ENCODE data around the gene KNG1. TPM values are rescaled to one million over a fixed set of nuclear protein-coding genes. Genes with fewer than 3 reads are reported as not detected.

KNG1 gene
- total RNA-seq (under 1 TPM in 3 of 7 donors, not detected in 4; 0.23 to 0.52 (median 0.48) TPM), polyA plus RNA-seq (not detected)
- long read RNA-seq, donor 1 = 0 reads
- long read RNA-seq, donor 2 = 0 reads
- long read RNA-seq, donor 3 = 0 reads

DNA sequence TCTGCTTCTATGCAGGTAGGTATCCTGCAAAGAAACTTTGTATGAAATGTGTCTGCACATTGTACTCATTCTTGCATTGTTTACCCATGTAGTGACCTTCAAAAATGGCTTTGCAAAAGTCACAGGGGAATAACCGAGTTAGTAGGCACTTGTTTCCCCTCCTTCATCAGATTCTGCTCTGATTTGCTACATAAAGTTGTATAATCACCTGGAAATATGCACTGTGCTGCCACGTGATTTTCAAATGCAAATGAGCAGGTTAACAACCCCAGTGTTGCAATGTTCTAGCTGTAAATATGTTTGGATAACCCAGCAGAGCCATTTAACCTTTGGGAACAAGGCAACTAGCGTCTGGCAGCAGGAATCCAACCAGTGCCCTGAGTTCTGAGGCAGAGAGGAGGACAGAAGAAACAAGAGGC lies at the start of gene KNG1:
Gene KNG1, plus strand, starts transcription at position 321 of the 419 bp plus-strand sequence. CDS start 184 bp downstream, outside the sequence.
- Histone ChIP-seq H3K27me3 (no peaks in the 10 kb centered on the region), H3K4me1 (ENCODE audit: insufficient read depth) (no peaks in the 10 kb centered on the region), H3K27ac (no peak within 1 kb of the TSS), H3K4me3 (no peak within 1 kb of the TSS), H3K9me3 (no peaks in the 10 kb centered on the region), H3K36me3 (no peaks in the 10 kb centered on the region)
- DNase-seq = no peak
- intact Hi-C loops (cut with DNase I) = no loop called here
- 28 to 44% (median 29%) methylated on average over 3 of the region's 3 CpGs for WGBS, 3 donors
- TF ChIP-seq, protein P1, sequence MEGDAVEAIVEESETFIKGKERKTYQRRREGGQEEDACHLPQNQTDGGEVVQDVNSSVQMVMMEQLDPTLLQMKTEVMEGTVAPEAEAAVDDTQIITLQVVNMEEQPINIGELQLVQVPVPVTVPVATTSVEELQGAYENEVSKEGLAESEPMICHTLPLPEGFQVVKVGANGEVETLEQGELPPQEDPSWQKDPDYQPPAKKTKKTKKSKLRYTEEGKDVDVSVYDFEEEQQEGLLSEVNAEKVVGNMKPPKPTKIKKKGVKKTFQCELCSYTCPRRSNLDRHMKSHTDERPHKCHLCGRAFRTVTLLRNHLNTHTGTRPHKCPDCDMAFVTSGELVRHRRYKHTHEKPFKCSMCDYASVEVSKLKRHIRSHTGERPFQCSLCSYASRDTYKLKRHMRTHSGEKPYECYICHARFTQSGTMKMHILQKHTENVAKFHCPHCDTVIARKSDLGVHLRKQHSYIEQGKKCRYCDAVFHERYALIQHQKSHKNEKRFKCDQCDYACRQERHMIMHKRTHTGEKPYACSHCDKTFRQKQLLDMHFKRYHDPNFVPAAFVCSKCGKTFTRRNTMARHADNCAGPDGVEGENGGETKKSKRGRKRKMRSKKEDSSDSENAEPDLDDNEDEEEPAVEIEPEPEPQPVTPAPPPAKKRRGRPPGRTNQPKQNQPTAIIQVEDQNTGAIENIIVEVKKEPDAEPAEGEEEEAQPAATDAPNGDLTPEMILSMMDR (IDR thresholded peaks at IDR 0.05) = no peak
- TF ChIP-seq EP300 (IDR thresholded peaks at IDR 0.05) (no peak), POLR2A (IDR thresholded peaks at IDR 0.05) (no peak)

GRCh38 chr3:186668426-186668825 lies 48.7 kb upstream of the KNG1 start:
- Histone ChIP-seq H3K4me3 (no peak overlapping the region), H3K4me1 (ENCODE audit: insufficient read depth) (no peaks in the 10 kb centered on the region), H3K36me3 (no peaks in the 10 kb centered on the region), H3K27me3 (no peaks in the 10 kb centered on the region), H3K9me3 (no peaks in the 10 kb centered on the region), H3K27ac (no peak overlapping the region)
- 64 to 73% (median 64%) methylated on average over 6 of the region's 6 CpGs for WGBS, 3 donors
- no peak for DNase-seq
- intact Hi-C loops (cut with DNase I) = no loop called here
- no peak for TF ChIP-seq POLR2A (IDR thresholded peaks at IDR 0.05)
- TF ChIP-seq, protein P1 (IDR thresholded peaks at IDR 0.05) = no peak
- TF ChIP-seq EP300 (IDR thresholded peaks at IDR 0.05) = no peak

DNA sequence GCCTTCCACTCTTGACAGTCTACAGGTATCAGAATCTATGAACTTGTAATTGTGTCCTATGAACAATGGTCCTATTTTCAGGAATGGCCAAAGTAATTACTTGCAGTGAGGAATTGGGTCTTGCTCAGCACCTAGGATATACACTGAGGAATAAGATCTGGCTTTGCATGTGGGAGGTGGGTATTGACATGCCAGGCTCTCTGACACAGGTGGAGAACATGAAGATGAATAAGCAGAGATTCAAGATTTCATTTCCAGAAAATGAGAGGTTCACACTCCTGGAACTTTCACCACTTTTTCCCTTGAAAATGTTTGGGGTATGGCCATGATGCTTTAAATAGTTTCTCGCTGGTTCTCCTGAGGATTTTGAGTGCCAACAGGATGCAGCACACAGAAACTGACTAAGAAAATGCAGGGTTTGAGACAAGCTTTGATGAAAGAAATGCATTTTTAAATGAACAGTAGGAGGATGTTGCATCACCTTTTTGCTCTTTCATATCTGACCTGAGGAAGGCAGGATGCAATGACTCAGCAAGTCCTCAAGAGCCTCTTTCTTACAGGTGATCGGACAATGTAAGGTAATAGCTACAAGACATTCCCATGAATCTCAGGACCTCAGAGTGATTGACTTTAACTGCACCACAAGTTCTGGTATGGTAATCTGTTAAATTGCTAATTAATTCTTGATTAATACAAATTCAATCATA lies 47.6 kb upstream of the KNG1 start:
- no peaks in the 10 kb centered on the region for H3K4me1 ChIP-seq (ENCODE audit: insufficient read depth)
- H3K9me3 ChIP-seq = no peaks in the 10 kb centered on the region
- H3K36me3 ChIP-seq = no peaks in the 10 kb centered on the region
- TF ChIP-seq POLR2A (IDR thresholded peaks at IDR 0.05) = no peak
- TF ChIP-seq EP300 (IDR thresholded peaks at IDR 0.05) = no peak
- TF ChIP-seq, protein P1 (IDR thresholded peaks at IDR 0.05) = no peak
- intact Hi-C loops (cut with DNase I) = no loop called here
- WGBS, 3 donors = 77 to 83% (median 83%) methylated on average over 2 of the region's 2 CpGs
- no peak for DNase-seq
- no peaks in the 10 kb centered on the region for H3K27me3 ChIP-seq
- no peak overlapping the region for H3K4me3 ChIP-seq
- no peak overlapping the region for H3K27ac ChIP-seq

- no peaks in the 10 kb centered on the region for H3K36me3 ChIP-seq
- no peak for DNase-seq
- H3K4me3 ChIP-seq = no peak overlapping the region
- intact Hi-C loops (cut with DNase I) = no loop called here
- H3K27me3 ChIP-seq = no peaks in the 10 kb centered on the region
- H3K27ac ChIP-seq = no peak overlapping the region
- H3K9me3 ChIP-seq = no peaks in the 10 kb centered on the region
- no peaks in the 10 kb centered on the region for H3K4me1 ChIP-seq (ENCODE audit: insufficient read depth)
- TF ChIP-seq EP300 (IDR thresholded peaks at IDR 0.05) = no peak
- TF ChIP-seq, protein P1 (IDR thresholded peaks at IDR 0.05) = no peak
These were observed 47.0 kb upstream of the KNG1 start for GRCh38 chr3:186670155-186670554.

Measured in ovary (tissue), 10 donors.